ENCODE results near the gene CD300LB.

The CD300LB gene

GRCh38 chr17:74550602-74551001, 19.3 kb upstream of the CD300LB start:
- DNase-seq (ENCODE audit: low spot score) (no peak), FAIRE-seq (no peak)

GRCh38 chr17:74549343-74549742, 18.1 kb upstream of the CD300LB start:
- FAIRE-seq (no peak), DNase-seq (ENCODE audit: low spot score) (no peak)

DNA sequence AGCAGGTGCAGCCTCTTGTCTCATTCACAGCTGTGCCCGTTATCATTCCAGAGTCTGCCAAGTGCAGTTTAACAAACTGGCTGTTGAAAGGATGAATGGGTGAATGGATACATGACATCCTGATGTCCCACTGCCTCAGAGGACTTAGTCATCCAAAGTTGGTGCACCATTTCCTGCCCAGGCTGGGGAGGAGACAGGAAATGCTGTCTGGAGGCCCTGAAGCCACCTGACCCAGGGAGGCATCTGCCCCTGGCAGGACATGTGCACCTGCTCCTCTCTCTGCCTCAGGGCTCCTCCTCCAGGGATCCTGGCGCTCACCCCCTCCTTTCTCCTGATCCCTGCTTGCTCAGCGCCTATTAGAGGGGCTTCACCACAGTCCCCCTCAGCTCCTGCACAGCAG, 16.5 kb upstream of the CD300LB start:
- FAIRE-seq (peak; percentile 56), DNase-seq (ENCODE audit: low spot score) (peak; percentile 45)

DNA sequence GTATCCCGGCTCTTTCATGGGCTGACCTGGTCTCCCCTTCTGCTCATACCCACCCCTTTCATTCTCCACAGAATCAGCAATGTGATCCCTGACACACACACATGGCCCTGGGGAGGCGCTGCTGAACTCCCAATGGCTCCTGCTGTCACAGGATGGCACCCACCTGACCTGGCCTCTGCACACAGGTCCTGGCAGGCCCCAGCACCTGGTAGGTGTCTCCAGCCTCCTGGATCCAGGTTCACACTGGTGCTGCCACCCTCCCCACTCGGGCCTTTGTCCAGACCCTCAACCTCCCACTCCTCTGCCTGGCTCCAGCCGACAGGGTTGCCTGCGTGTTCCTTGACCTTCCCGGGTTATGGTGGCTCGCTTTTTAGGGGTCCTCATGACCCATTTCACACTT, 16.0 kb upstream of the CD300LB start:
- no peak for DNase-seq (ENCODE audit: low spot score)
- FAIRE-seq, result no peak

- no peak for FAIRE-seq
- no peak for DNase-seq (ENCODE audit: low spot score)
Observed at GRCh38 chr17:74546586-74546985, 15.3 kb upstream of the CD300LB start.

- no peak for DNase-seq (ENCODE audit: low spot score)
- FAIRE-seq, result peak; percentile 5
Observed at GRCh38 chr17:74545843-74546230, 14.6 kb upstream of the CD300LB start, which contains the start of gene CD300C. Gene CD300C, minus strand, starts transcription at chr17:74546115. Its CDS starts 333 bp downstream, at chr17:74545782.

DNA sequence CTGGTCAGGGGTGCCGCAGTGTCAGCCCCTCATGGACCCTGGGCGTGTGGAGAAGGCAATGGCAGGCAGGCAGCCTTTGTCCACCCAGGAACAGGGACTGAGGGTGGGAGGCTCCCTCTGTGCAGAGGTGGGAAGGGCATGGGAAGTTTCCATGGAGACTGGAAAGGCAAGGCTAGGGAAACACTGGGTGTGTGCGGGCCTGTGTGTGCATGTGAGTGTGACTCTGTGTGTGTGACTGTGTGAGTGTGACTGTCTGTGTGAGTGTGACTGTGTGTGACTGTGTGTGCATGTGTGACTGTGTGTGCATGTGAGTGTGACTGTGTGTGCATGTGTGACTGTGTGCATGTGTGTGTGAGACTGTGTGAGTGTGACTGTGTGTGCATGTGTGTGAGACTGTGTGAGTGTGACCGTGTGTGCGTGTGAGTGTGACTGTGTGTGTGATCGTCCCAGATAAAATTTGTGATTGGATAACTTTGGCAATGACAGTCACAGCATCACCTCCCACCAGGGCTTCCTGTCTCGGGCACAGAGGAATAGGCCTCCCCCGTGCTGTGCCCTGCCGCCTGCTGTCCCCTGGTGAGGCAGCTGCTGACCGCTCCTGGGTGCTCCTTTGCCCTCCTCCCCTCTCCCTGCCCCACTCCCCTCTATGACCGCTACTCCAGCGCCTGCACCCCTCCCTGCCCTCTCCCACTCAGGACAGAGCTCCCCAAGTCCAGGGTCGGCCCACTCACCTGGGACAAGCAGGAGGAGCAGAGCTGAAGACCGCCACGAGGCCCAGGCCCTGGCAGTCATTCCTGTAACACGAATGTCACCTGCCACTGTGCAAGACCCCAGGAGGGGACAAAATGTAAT, 13.9 kb upstream of the CD300LB start:
- FAIRE-seq (peak; percentile 96), DNase-seq (ENCODE audit: low spot score) (no peak)

DNA sequence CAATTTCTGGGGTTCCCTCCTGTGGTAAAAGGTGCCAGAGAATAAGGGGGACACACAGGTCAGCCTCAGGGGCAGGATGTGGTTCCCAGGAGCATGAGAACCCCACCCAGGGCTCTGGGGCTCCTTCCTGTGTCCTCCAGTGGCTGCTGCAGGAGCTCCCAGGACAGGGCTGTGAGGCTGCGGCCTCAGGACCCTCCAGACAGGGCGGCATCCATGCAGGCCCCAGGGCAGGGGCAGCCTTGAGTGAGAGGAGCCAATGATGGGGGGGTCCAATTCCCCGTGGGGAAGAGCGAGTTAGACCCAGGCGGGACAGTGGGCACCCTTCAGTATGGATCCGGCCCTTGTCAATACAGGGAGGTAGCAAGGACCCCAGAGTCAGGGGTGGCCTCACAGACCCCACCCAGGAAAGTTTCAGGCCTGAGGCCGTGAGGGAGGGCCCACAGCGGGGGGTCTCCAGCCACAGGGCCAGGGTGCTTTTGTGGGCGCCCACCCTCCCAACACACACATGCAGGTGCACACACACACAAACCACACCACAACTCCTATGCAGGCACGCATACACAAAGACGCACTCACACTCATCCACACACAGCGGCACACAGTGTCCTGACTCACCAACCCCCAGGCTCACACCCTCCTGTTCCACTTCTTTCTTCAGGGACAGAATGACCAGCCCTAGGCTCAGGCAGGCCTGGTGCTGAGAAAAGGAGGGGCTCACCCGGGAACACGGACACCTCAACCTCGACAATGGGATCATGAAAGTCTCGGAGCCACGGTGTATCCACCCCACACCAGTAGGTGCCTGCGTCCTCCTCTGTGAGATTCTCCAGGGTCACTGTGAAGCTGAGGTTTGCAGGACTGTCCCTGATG, 12.9 kb upstream of the CD300LB start:
- DNase-seq (ENCODE audit: low spot score) (no peak), FAIRE-seq (no peak)

GRCh38 chr17:74543406-74543805, 12.1 kb upstream of the CD300LB start:
- no peak for DNase-seq (ENCODE audit: low spot score)

DNA sequence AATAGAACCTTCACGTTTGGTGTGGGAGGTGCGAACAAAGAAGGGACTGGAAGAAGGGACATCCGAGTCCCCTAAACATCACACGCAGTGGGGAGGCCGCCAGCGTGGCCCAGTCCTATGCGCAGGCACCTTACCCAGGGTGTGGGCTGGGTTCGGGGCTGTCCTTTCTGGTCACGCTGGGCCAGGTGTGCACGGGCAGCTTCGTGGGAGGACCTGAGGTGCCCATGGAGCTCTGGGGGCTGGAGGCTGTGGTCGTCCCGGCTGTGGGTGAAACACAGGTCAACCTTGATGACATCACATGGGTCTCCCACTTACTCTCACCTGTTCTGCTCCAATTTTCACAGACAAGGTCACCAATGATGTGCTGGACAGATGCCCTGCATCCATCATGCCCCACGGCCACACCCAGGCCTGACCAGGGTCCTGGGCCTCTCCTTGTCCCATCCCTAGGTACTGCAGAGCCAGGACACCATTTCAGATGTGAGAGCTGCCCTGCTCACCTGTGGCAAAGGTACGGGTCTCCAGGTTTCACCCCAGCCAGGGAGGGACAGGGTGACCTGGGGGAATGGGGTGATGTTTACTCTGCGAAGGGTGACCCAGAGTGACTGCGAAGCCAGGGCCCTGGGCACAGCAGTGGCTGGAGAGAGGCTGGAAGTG, 11.6 kb upstream of the CD300LB start:
- DNase-seq (ENCODE audit: low spot score) (no peak), FAIRE-seq (no peak)

More at GRCh38 chr17:74543406-74543805, 12.1 kb upstream of the CD300LB start:
- no peak for FAIRE-seq

DNA sequence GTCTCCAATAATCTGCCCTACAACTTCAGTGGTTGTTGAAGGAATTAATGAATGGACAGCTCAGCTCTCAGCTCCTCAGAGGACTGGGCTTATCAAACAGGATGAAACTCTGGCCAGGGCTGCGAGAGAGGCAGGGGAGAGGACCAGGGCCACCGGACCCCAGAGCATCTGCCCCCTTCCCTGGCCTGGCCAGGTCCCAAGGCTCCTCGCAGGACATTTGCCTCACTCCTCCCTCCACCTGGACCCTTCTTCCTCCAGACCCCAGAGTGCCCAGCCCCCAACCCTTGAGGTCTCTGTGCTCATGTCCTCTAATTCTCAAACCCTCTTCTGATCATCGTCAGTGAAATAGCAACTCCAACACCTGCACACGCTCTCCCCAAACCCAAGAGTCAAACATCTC, 10.9 kb upstream of the CD300LB start:
- FAIRE-seq, result no peak

DNA sequence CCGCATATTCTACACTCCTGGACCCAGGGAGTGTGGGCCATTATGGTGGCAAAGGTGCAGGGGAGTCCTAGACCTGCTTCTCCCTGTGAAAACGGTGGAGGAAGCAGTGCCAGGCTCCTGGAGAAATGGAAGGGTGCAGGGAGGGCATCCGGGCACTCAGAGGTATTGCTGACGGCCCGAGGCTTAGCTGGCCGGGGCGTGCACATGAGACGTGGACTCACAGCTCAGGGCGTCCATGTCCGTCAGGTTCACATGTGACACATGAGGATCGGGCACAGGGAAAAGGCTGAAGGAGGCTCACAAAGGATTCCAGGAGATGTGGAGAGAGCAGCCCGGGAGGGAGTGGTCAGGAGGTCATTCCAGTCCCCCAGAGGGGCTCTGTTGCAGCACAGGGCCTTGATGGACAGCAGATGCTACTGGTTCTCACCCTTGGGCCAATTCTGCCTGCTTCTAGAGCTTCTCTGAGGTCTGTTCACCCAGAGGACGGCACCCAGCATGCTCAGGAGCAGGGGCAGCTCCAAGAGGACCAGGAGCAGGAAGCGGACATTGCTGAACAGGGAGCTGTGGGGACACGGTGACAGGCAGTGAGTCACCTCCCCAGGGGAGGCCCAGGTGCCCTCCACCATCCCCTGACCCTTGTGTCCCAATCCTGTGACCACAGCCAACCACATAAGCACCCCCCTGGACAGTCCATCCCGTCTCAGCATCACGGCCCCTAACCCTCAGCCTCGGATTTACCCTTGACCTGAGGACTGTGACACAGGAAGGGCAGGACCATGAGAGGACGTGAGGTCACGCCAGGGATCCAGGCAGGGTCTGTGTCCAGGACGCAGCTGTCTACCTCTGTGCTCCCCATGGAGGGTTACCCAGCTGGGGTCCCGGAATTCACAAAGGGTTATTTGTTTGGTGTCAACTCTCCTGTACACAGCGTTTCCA, 10.2 kb upstream of the CD300LB start:
- no peak for DNase-seq (ENCODE audit: low spot score)
- no peak for FAIRE-seq

More for the DNA sequence above, 10.9 kb upstream of the CD300LB start:
- no peak for DNase-seq (ENCODE audit: low spot score)

DNA sequence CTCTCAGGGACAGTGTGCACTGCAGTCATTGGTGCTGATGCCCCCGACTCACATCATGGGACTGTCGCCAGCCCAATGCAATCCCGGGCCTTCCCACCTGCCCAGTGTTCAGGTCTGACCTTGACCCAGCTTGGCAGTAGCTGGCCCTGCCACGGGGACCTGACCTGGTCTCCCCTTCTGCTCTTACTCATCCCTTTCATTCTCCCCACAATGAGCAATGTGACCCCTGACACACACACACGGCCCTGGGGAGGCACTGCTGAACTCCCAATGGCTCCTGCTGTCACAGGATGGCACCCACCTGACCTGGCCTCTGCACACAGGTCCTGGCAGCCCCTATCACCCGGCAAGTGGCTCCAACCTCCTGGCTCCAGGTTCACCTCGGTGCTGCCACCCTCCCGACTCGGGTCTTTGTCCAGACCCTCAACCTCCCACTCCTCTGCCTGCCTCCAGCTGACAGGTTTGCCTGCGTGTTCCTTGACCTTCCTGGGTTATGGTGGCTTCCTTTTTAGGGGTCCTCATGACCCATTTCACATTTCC, 8.1 kb upstream of the CD300LB start:
- FAIRE-seq, result no peak
- no peak for DNase-seq (ENCODE audit: low spot score)

- DNase-seq (ENCODE audit: low spot score) (no peak), FAIRE-seq (no peak)
Observed at GRCh38 chr17:74536890-74537289, 5.6 kb upstream of the CD300LB start.

DNA sequence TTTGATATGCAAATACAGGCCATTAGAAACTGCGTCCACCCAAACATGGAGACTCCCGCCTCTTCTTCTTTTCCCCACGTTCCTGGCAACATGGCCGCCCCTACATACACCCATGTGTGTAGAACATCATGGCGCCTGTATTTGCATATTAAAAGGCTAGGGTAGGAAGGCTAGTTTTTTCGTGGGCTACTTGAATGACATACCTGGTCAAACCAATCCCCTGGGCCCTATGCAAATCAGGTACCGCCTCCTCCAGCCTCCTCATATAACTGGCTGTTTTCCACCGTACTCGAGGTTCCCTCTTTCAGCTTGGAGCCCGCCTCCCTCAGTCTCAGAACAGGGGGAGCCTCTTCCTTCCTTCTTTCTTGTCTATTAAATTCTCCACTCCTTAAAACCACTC, 840 bp upstream of the CD300LB start:
- FAIRE-seq, result no peak
- no peak for DNase-seq (ENCODE audit: low spot score)

- FAIRE-seq (no peak), DNase-seq (ENCODE audit: low spot score) (no peak)
Observed at GRCh38 chr17:74530831-74531150, 484 bp downstream of the CD300LB start.

DNA sequence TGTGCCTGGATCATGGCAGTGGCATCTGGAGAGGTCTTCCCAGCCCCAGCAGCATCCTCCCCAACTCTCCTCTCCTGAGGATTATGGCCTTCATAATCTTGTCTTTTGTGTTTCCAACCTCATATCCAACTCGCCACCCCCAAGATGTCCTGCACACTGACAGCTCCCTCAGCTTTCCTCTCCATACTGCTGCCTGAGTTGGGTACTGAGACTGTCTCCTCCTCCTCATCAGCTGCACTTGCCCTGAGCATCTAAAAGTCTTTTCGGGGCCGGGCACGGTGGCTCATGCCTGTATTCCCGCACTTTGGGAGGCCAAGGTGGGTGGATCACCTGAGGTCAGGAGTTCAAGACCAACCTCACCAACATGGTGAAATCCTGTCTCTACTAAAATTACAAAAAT, 2.0 kb downstream of the CD300LB start:
- FAIRE-seq (no peak), DNase-seq (ENCODE audit: low spot score) (no peak)

- DNase-seq (ENCODE audit: low spot score) (no peak), FAIRE-seq (no peak)
Observed at GRCh38 chr17:74528491-74529199, 2.6 kb downstream of the CD300LB start.

- DNase-seq (ENCODE audit: low spot score), result no peak
- FAIRE-seq, result no peak
Observed at GRCh38 chr17:74527756-74528155, 3.5 kb downstream of the CD300LB start.

DNA sequence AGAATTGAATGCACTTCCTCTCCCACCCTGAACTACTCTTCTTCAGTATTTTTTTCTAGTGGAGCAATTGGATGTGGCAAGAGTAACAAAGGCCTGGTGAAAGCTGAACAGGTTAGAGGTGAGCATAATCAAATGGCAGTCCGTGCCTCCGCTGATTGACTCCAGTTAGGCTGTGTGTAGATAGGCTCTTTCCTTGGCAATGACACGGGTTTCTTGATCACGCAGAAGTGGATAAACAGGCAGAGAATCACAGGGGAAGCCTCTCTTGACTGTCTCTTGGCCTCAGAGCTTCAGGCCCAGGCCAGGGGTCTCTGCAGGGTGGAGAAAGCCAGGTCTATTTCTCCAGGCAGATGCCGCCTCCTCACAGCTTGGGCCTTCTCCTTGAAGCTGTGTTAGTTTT, 4.2 kb downstream of the CD300LB start:
- DNase-seq (ENCODE audit: low spot score) (no peak), FAIRE-seq (no peak)

Measured in urothelium cell line (cell line).